ENCODE results near the gene CALML3.

DNA sequence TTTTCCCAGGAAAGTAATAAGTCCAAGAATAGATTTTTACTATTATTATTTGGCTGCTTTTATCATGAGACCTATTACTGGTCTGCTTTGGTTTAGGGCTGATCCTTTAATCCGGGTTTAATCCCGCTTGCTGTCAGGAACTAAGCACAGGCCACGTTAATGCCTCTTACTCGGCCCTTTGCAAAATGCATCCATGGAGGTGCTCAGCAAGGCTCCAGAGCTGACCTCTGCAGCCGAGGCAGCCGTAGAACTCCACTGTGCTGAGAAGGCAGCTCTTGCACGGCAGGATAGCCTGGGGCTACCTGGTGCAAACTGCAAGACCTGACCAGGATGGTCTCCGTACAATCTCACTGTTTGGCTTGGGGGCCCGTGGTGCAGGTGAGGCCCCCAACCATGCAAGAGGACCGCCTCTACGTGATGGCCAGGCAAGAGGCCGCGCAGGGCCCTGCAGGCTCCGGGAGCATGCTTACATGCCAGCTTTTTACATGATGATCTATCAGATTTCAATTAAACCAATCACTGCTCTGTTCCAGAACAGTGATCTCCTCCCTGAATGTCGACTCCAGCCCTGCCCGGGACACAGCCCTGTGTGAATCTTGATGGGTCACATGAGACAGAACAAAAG is 10.4 kb upstream of the CALML3 start:
- TF ChIP-seq POLR2AphosphoS5 (IDR thresholded peaks at IDR 0.05) (no peak), POLR2A (IDR thresholded peaks at IDR 0.05) (no peak), EP300 (IDR thresholded peaks at IDR 0.05) (no peak)
- TF ChIP-seq, protein P1, sequence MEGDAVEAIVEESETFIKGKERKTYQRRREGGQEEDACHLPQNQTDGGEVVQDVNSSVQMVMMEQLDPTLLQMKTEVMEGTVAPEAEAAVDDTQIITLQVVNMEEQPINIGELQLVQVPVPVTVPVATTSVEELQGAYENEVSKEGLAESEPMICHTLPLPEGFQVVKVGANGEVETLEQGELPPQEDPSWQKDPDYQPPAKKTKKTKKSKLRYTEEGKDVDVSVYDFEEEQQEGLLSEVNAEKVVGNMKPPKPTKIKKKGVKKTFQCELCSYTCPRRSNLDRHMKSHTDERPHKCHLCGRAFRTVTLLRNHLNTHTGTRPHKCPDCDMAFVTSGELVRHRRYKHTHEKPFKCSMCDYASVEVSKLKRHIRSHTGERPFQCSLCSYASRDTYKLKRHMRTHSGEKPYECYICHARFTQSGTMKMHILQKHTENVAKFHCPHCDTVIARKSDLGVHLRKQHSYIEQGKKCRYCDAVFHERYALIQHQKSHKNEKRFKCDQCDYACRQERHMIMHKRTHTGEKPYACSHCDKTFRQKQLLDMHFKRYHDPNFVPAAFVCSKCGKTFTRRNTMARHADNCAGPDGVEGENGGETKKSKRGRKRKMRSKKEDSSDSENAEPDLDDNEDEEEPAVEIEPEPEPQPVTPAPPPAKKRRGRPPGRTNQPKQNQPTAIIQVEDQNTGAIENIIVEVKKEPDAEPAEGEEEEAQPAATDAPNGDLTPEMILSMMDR (IDR thresholded peaks at IDR 0.05) = no peak

All from stomach (tissue), 4 donors.